ENCODE measurements around the gene TNS3. TPM values are rescaled to one million over a fixed set of nuclear protein-coding genes. Genes with fewer than 3 reads are reported as not detected.

Gene TNS3
- total RNA-seq, 4 donors from 2014 or later: 6.6 to 16.0 (median 9.6) TPM

DNA sequence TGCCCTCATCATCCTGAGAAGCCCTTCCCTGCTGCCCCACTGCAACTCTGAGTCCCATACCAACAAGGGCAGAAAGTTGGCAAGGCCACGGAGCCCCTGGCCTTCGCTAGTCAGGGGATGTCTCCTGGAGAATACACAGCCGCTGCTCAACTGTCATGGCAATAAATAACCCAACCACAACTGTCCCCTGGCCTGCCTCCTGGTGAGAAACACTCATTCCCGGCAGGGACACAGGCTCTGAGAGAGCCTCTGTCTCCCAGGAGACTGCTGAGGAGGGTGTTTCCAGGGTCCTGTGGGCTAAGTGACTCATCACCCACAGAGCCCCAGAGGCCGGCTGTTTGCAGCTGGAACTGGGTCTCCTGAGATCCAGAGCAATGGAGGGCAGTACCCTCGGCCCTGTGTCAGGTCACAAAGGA, 354.1 kb downstream of the TNS3 start:
- TF ChIP-seq, protein P1, sequence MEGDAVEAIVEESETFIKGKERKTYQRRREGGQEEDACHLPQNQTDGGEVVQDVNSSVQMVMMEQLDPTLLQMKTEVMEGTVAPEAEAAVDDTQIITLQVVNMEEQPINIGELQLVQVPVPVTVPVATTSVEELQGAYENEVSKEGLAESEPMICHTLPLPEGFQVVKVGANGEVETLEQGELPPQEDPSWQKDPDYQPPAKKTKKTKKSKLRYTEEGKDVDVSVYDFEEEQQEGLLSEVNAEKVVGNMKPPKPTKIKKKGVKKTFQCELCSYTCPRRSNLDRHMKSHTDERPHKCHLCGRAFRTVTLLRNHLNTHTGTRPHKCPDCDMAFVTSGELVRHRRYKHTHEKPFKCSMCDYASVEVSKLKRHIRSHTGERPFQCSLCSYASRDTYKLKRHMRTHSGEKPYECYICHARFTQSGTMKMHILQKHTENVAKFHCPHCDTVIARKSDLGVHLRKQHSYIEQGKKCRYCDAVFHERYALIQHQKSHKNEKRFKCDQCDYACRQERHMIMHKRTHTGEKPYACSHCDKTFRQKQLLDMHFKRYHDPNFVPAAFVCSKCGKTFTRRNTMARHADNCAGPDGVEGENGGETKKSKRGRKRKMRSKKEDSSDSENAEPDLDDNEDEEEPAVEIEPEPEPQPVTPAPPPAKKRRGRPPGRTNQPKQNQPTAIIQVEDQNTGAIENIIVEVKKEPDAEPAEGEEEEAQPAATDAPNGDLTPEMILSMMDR (IDR thresholded peaks at IDR 0.05): no peak
- TF ChIP-seq POLR2A (IDR thresholded peaks at IDR 0.05): no peak
- no peaks in the 10 kb centered on the region for H3K36me3 ChIP-seq
- no peaks in the 10 kb centered on the region for H3K4me1 ChIP-seq
- no peak overlapping the region for H3K4me3 ChIP-seq
- H3K9me3 ChIP-seq: no peaks in the 10 kb centered on the region
- DNase-seq: no peak
- no peaks in the 10 kb centered on the region for H3K27me3 ChIP-seq
- H3K27ac ChIP-seq: no peak overlapping the region
- 67% methylated on average over 4 of the region's 6 CpGs; no CpG with 5 or more reads in 1 of the 2 donors for WGBS, 2 donors
- intact Hi-C loops (cut with DNase I): no loop called here

GRCh38 chr7:47226696-47227095, 355.2 kb downstream of the TNS3 start:
- no peak for DNase-seq
- no peaks in the 10 kb centered on the region for H3K36me3 ChIP-seq
- no peaks in the 10 kb centered on the region for H3K27me3 ChIP-seq
- H3K4me3 ChIP-seq: no peak overlapping the region
- H3K9me3 ChIP-seq: no peaks in the 10 kb centered on the region
- H3K27ac ChIP-seq: no peak overlapping the region
- TF ChIP-seq, protein P1 (IDR thresholded peaks at IDR 0.05): no peak
- TF ChIP-seq POLR2A (IDR thresholded peaks at IDR 0.05): no peak
- intact Hi-C loops (cut with DNase I): no loop called here
- WGBS, 2 donors: 72 to 80% methylated on average over 3 to 5 of the region's 5 CpGs
- H3K4me1 ChIP-seq: no peaks in the 10 kb centered on the region

GRCh38 chr7:47225387-47226131, 356.4 kb downstream of the TNS3 start:
- H3K27me3 ChIP-seq: no peaks in the 10 kb centered on the region
- DNase-seq: no peak
- H3K9me3 ChIP-seq: no peaks in the 10 kb centered on the region
- H3K27ac ChIP-seq: no peak overlapping the region
- WGBS, 2 donors: 76 to 89% methylated on average over 3 of the region's 3 CpGs
- H3K4me3 ChIP-seq: no peak overlapping the region
- no peaks in the 10 kb centered on the region for H3K4me1 ChIP-seq
- H3K36me3 ChIP-seq: no peaks in the 10 kb centered on the region
- TF ChIP-seq, protein P1 (IDR thresholded peaks at IDR 0.05): no peak
- intact Hi-C loops (cut with DNase I): no loop called here
